RKO (cell line): ENCODE measurements around the gene SUOX.
"Not testable (repeated sequence)": the region's sequence is repeated elsewhere in the genome, so short reads cannot be mapped to it uniquely, and the experiment has no call there.

Source experiments
- DNase-seq: peaks from one replicate; pipeline ENCODE4 v3.0.0-alpha.2; 2016; ENCODE audit warnings: low spot score

Gene SUOX

DNA sequence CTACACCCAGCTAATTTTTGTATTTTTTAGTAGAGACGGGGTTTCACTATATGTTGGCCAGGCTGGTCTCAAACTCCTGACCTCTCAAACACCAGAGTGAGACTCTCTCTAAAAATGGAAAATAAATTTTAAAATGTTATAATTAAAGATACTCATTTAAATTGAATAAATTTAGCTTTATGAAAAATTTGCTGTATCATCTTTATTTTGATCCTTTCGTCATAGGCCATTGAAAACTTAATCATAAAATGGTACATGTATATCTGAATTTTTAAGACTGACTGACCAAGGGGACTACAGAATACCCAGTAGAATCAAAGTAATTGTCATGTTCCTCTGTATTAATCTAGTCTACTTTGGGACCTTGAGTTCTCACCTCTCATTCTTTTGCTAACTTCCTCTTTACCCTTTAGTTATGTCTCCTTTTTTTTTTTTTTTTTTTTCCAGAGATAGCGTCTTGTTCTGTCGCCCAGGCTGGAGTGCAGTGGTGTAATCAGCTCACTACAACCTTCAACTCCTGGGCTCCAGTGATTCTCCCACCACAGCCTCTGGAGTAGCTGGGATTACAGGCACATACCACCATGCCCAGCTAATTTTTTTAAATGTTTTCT is 13.7 kb upstream of the SUOX start:
- DNase-seq = no peak

DNA sequence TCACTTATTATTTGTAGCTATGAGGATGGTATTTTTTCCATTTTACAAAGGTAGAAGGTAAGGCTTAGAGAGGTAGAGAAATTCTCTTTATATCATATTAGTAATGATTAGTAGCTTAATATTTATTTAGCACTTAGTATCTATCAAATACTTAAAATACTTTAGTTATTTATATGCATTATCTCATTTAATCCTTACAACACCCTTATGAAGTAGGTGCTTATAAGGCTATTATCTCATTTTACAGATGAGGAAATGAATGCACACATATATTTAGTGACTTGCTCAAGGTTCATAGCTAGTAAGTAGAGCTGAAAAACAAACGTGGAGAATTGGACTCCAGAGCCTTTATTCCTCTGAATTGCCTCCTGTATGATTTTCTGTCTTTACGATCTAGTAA is 12.2 kb upstream of the SUOX start:
- DNase-seq = no peak

DNA sequence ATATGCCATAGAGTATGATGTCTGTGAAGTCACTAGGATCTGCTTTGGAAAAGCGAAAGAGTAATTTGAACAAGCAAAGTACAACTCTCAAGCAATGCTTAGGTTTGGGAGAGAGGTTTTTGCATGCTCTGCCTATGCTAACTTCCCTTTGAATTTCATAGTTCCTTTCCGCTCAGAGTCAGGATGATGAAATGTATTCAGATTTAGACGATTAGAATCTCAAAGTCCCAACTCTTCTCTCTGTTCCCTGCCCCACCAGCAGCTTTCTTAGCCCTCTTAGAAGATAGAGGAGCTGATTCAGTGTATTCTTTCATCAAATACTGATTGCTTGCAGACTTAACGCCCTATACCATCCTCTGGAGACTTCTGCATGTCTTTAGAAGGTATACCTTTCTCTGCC is 11.7 kb upstream of the SUOX start:
- no peak for DNase-seq

DNA sequence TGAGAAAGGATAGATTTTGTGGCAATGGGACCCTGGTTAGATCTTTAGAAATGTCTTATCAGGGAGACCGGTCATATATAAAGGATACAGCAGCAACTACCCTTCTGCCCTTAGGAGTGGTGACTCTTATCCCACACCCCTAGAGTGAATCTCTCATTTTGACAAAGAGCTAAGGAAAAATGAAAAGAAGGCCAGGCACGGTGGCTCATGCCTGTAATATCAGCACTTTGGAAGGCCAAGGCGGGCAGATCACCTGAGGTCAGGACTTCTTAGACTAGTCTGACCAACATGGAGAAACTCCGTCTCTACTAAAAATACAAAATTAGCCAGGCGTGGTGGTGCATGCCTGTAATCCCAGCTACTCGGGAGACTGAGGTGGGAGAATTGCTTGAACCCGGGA is 11.1 kb upstream of the SUOX start:
- DNase-seq = not testable (repeated sequence)

DNA sequence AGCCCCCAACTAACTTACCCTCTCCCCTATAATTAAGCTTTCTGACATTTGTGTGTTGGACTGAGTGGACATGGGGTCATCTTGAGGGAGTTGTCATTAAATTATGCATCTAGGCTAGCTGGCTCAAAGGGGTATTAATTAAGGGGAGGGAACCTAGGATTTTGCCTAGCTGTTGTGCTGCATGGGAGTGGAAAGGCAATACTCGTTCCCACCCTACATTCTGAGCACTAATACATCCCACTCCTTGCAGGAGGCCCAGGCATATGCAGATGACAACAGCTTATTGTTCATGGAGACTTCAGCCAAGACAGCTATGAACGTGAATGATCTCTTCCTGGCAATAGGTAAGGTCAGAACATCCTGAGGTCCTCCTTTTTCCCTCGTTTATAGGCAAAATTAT is 6.0 kb upstream of the SUOX start:
- no peak for DNase-seq

DNA sequence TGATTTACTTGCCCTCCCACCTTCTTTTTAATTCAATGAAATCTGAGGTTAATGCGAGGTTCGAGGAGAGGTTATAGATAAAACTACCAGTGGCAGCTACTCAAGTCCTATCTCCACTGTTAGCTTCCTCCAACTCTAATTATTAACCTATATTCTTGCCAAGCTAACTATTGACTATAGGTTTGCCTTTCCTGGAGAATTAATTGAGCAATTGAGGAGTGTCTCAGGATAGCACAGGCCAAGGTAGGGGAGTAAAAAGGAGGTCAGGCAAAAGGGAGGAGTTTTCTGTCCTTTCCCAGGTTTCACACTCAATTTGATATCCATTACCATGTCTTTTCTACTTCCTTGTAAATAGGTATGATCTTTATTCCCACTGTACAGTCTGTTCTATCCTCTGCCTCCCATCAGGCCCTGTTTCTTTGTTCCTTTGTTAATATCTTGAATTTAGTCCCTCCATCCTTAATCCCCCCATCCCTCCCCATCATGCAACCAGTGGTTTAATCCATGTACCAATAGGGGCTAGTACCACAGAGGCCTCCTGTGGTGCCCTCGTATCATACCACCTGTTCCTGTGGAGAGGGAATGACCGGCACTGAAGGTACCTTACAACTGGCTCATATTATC is 3.7 kb upstream of the SUOX start:
- no peak for DNase-seq

DNA sequence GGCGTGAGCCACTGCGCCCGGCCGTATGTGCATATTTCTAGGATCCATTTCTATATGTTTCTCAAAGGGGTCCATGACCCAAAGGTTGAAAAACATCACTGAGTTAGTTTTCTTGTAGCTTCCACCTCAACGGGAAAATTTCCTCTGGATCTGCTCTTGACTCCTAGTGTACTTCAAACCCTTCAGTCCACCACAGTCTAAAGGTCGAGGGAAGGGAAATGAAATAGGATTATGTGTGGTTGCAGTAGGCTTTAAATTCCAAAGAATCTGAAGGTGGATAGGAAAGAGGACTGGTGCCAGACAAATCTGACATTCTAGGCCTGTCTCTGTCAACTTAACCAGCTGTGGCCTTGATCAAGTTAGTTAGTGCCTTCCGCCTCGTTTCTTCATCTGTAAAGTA is 1.7 kb upstream of the SUOX start:
- no peak for DNase-seq

DNA sequence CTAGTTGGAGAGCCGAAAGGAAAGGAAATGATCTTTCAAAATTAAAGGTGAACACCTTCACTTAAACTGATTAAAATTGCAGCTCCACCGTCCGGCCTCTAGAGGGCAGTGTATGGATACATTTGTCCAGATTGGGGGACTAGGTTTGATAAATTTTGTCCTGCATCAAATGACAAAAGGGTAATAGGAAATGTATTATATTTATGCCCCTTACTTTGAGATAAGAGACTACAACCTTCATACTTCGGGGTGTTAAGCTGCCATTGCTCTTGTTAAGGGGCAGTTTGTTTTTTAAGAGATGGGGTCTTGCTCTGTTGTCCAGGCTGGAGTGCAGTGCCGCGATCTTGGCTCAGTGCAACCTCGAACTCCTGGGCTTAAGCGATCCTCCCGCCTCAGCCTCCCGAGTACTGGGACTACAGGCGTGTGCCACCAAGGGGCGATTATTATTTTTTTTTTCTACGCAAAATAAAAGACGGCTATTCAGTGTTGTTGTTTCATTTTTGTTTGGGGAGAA is 818 bp upstream of the SUOX start:
- DNase-seq = peak; percentile 83

DNA sequence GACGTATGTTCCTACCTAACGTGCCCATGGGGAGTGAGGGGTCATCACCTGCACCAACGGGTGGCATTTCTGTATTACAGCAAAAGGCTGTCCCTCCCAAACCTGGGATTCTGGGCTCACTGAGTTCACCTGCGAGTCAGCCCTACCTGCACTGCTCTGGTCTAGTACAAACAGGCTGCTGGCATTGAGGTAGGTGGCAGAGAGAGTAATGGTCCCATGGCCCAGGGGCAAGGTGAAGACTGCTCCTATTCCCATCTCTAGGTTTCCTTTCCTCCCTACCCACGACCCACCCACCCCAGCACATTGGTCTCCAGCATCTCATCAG is 421 bp downstream of the SUOX start:
- DNase-seq = no peak

DNA sequence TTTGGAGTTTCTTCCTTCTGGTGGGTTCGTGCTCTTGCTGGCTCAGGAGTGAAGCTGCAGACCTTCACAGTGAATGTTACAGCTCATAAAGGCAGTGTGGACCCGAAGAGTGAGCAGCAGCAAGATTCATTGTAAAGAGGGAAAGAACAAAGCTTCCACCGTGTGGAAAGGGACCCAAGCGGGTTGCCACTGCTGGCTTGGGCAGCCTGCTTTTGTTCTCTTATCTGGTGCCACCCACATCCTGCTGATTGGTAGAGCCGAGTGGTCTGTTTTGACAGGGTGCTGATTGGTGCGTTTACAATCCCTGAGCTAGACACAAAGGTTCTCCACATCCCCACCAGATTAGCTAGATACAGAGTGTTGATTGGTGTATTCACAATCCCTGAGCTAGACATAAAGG is 2.4 kb downstream of the SUOX start:
- not testable (repeated sequence) for DNase-seq

DNA sequence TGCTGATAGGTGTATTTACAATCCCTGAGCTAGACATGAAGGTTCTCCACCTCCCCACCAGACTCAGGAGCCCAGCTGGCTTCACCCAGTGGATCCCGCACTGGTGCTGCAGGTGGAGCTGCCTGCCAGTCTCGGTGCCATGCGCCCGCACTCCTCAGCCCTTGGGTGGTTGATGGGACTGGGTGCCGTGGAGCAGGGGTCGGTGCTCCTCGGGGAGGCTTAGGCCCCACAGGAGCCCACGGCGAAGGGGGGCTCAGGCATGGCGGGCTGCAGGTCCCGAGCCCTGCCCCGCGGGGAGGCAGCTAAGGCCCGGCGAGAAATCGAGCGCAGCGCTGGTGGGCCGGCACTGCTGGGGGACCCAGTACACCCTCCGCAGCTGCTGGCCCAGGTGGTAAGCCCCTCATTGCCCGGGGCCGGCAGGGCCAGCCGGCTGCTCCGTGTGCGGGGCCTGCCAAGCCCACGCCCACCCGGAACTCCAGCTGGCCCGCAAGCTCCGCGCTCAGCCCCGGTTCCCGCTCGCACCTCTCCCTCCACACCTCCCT is 3.0 kb downstream of the SUOX start:
- DNase-seq = not testable (repeated sequence)

DNA sequence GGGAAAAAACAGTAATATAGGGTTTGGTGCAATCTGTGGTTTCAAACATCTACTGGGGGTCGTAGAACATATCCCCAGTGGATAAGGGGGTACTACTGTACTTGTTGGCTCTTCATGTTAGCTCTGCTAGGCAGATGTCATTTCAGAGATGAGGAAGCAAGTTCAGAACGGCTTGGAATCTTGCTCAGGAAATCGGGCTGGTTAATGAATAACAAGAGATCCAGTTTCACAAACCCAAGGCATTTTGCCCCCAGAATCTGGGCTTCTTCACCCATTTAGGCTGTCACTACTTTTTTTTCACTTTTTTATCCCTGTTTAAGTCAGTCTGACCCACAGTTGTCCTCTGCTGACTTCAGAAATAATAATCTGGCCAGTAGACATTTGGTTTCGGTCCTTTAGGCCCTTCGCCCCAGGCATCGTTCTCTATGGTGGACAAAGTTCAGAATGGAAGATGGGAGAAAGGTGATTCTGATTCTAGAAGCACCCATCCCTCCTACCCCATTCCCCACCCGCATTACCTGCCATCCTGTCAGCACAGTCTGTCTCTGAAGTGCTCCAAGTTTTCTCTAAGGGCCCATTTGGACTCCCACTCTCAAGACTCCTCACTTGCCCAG is 4.5 kb downstream of the SUOX start:
- no peak for DNase-seq

DNA sequence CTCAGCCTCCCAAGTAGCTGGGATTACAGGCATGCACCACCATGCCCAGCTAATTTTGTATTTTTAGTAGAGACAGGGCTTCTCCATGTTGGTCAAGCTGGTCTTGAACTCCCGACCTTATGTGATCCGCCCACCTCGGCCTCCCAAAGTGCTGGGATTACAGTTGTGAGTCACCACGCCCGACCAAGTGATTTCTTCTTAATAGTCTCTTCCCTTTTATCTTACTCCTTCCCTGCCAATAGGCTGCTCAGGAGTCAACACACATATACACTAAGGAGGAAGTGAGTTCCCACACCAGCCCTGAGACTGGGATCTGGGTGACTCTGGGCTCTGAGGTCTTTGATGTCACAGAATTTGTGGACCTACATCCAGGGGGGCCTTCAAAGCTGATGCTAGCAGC is 6.3 kb downstream of the SUOX start:
- DNase-seq = not testable (repeated sequence)

DNA sequence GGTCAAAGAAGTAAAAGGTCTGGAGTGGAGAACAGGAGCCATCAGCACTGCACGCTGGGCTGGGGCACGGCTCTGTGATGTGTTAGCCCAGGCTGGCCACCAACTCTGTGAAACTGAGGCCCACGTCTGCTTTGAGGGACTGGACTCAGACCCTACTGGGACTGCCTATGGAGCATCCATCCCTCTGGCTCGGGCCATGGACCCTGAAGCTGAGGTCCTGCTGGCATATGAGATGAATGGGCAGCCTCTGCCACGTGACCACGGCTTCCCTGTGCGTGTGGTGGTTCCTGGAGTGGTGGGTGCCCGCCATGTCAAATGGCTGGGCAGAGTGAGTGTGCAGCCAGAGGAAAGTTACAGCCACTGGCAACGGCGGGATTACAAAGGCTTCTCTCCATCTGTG is 7.1 kb downstream of the SUOX start:
- DNase-seq = no peak

DNA sequence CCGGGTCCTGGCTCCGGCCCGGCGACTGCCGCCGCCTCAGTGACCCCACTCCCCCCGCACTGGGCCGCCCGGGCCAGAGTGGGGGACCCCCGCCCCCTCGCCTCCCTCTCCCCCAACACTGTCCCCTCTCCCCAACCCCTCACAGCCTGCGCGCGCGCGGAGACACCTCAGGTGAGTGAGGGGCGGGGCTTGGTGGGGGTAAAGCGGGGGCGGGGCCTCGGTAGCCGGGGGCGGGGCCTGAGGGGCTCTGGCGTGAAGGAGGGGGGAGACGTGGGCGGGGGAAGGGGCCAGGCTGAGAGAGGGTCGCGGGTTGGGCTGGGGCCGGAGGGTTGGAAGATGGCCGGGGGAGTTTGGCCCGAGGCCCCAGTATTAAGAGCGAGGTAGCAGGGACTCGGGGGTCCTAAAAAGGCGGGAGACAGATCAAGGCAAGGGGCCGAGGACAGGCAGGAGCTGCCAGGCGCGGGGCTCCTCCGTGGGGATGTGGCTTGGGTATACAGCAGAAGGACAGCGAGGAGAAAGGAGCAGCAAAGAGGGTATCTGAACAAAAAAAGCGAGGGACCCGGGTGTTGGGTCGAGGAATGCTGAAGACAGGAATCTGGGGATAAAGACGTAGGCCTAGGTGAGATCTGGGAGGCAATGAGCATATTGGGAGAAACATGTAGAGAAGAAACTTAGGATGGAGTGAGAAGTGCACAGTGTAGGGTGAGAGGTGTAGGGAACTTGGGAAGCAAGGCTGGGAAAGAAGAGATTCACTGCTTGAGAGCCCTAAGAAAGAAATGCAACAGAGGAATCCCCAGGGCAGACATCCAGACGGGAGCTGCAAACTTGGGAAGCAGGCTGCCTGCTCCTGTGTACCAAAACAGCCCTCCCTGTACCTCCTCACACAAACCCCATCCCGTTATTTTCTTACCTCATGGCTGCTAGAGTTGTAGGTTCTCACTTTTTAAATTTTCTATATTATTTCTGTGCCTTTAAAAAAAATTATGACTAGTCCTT is 10.8 kb downstream of the SUOX start:
- peak; percentile 19 for DNase-seq

DNA sequence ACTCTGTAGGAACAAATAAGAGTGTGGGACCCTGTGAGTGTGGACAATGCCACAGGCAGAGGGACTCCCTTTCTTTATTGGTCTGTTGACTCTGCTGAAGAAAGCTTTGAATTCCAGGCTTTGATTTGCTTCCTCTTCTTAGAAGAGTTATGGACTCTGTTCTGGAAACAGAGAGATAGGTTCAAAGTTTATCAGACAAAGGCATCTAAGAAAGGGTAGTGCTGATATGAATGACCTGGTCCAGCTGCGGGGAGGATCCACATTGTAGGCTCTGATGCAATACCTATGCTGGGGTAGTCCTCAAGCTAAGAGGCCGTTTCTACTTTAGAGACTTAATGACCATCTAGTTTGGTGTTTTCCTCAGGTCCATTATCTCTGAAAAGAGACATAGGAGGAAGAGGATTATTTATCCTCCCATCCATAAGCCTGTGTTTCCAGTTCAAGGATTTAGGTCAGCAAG is 13.1 kb downstream of the SUOX start:
- DNase-seq = no peak

DNA sequence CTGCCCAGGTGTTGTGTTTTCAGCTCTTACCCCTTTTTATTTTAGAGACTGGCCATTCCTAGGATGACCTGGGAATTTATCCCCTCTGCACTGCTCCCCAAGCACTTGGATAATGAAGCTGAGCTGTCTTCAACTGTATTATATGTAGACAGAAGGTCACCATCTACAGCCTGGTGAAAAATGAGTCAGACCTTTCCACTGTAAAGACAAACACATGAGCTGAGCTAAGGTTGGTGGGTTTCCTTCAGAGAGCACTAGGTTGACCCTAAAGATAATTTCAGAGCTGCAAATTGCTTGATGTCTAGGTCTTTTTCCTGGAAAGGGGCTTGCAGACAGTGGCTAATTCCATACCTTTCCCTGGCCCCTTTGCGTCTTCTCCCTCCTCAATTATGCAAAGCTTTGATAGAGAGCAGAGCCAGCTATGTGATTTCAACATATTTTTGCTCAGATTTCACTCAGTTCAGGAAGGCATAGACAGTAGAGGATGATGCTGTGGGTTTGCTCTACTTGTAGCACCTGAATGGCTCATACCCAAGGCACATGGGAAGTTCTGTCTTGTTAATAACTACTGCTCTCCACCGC is 14.5 kb downstream of the SUOX start:
- DNase-seq = no peak

DNA sequence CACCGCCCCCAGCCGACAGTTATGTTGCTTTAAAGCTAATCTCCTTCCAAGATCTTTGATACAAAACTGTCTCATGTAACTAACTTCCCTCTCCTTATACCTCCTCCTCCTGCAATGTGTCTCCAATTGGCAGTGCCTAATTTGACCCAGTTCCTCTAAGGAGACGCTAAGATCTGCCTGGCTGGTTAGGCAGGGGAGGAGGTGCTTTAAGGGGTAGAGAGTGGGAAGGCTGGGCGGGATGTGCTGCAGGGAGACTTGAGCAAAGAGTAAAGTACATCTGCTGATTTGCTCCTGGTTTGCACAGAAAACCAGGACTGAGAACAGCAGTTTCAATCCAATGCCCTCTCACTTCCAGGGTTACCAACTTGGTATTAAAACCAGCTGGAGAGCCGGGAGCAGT is 16.4 kb downstream of the SUOX start:
- DNase-seq = no peak

DNA sequence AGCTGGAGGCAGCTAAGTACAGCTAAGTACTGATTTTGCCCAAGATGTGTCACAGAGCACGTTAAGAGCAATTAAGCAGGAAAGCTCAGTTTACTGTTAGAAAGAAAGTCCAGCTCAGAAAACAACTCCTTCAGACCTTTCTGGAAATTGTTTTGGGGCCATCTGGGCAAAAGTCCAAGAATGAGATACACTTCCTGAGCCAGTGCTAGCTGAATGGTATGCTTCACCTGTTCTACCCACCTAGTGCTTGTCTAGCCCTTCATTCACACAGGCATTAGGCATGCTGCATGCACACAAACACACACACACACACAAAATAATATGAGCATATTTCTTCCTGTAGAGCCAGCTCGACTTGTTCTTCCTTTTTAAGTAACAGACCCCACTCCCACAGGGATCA is 17.1 kb downstream of the SUOX start:
- DNase-seq = no peak

DNA sequence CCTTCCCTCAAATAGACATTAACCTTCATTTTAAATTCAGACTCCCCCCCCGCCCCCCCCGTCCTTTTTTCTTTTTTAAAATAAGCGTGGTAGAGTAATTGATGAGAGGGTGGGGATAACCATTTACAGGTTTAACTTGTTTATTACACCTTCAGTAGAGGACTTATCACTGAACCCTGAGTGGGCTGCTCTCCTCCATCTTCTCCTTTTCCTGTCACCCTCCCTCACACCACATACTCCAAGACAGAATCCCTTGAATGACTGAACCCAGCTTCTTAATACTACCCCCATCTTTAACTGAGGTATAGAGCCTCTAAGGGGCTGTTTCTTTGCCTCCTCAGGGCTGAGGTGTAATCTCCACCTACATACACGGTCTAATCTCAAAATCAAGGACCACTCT is 20.1 kb downstream of the SUOX start:
- no peak for DNase-seq

DNA sequence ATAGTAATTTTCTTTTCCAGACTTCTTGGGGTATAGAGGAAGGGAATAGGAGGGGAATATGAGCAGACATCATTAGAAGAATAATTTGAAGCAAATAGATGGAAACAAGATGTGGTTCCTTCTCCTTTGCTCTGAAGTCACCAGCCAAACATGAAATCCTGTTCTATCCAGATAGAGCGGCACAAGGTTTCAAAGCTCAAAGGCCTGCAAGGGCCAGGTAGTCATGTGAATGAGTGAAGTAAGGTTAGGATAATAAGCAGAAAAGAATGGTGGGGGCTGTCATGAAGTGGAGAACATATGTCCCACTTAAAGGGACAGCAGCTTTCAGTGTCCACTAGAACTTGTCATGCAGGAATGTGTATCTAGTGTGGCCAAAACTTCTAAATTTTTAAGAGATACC is 21.3 kb downstream of the SUOX start:
- DNase-seq = no peak
